Dermis blood vessel endothelial cell (primary cell): ENCODE data around the gene ANKRD63. TPM values are rescaled to one million over a fixed set of nuclear protein-coding genes. Genes with fewer than 3 reads are reported as not detected.

Experiments used
- DNase-seq: peaks from one replicate; pipeline ENCODE4 v3.0.0; 2010
- total RNA-seq: library from RNA; depleted of rRNA; stranded (reverse); fragments of >200 nt; gene quantifications from 2 replicates; pipeline ENCODE4 v1.2.3, GENCODE V29; 2014

The ANKRD63 gene
- total RNA-seq, 1 donor from 2014 or later = not detected

- DNase-seq = no peak
Observed at GRCh38 chr15:40276927-40277326, 5.9 kb downstream of the ANKRD63 start.

- no peak for DNase-seq
Observed at GRCh38 chr15:40275954-40276353, 6.9 kb downstream of the ANKRD63 start.

- DNase-seq = no peak
Observed at GRCh38 chr15:40275523-40275922, 7.3 kb downstream of the ANKRD63 start.

- peak; percentile 91 for DNase-seq
Observed at GRCh38 chr15:40274350-40275274, 8.3 kb downstream of the ANKRD63 start.

- no peak for DNase-seq
Observed at GRCh38 chr15:40273428-40273827, 9.4 kb downstream of the ANKRD63 start.

GRCh38 chr15:40272485-40273056, 10.3 kb downstream of the ANKRD63 start:
- peak; percentile 33 for DNase-seq

- DNase-seq = no peak
Observed at GRCh38 chr15:40271685-40272484, 11.0 kb downstream of the ANKRD63 start.

GRCh38 chr15:40270246-40270995, 12.4 kb downstream of the ANKRD63 start:
- no peak for DNase-seq

GRCh38 chr15:40269604-40270003, 13.3 kb downstream of the ANKRD63 start:
- no peak for DNase-seq

GRCh38 chr15:40267670-40268069, 15.2 kb downstream of the ANKRD63 start:
- DNase-seq = no peak

GRCh38 chr15:40266828-40267304, 16.0 kb downstream of the ANKRD63 start:
- peak; percentile 94 for DNase-seq

GRCh38 chr15:40265875-40266274, 17.0 kb downstream of the ANKRD63 start:
- DNase-seq = no peak

- no peak for DNase-seq
Observed at GRCh38 chr15:40265355-40265754, 17.5 kb downstream of the ANKRD63 start.

GRCh38 chr15:40264321-40265153, 18.3 kb downstream of the ANKRD63 start:
- DNase-seq = no peak

- DNase-seq = no peak
Observed at GRCh38 chr15:40263024-40263754, 19.7 kb downstream of the ANKRD63 start.

- no peak for DNase-seq
Observed at GRCh38 chr15:40259021-40259420, 23.8 kb downstream of the ANKRD63 start.

GRCh38 chr15:40258544-40258943, 24.3 kb downstream of the ANKRD63 start:
- no peak for DNase-seq

GRCh38 chr15:40257656-40258450, 25.0 kb downstream of the ANKRD63 start:
- DNase-seq = no peak

GRCh38 chr15:40256638-40257235, 26.1 kb downstream of the ANKRD63 start:
- DNase-seq = peak; percentile 13
